GM18499 (cell line): ENCODE results near the gene TAS2R19.

Experiments
- ATAC-seq: cut with Tn5 transposase; IDR thresholded peaks from one replicate; pipeline ENCODE4 v1.9.1; 2021; ENCODE audit warnings: moderate number of reproducible peaks; ENCODE audit not compliant: insufficient read depth, unreplicated experiment

TAS2R19 gene

GRCh38 chr12:10998204-10998603 lies 24.2 kb downstream of the TAS2R19 start, which contains the start of gene TAS2R20:
TAS2R20 (minus strand) TSS chr12:10998304; CDS start chr12:10997875, 429 bp downstream.
- ATAC-seq, result no peak

GRCh38 chr12:10994307-10994706 lies 28.1 kb downstream of the TAS2R19 start:
- ATAC-seq, result no peak

GRCh38 chr12:10989107-10989506 lies 33.3 kb downstream of the TAS2R19 start:
- ATAC-seq, result no peak

- ATAC-seq, result no peak
These were observed 35.6 kb downstream of the TAS2R19 start, which contains the start of gene TAS2R50 for GRCh38 chr12:10986812-10987211. TAS2R50 (minus strand) TSS chr12:10986912; CDS start chr12:10986860, 52 bp downstream.

GRCh38 chr12:10982244-10982643 lies 40.2 kb downstream of the TAS2R19 start:
- no peak for ATAC-seq

- ATAC-seq, result no peak
These were observed 47.5 kb downstream of the TAS2R19 start for GRCh38 chr12:10974965-10975364.
